ENCODE data around the gene MCTP1.

DNA sequence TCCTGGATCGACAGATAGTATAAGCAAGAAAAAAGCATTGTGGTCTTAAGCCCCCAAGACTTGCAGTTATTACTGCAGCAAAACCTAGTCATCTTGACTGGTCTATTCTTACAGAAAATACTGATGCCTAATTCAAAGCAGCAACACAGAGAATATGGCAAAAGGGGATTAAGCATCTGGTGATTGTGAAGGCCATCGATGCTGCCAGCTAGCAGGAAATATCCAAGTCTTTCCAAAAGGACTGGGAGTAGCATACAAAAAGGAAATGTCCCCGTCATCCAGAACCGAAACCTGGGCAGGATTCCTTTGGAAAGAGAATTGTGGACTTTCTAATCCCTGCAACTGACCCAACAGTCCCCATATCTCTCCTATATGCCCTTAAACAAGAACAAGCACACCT, 534.2 kb downstream of the MCTP1 start:
- TF ChIP-seq CTCF (IDR thresholded peaks at IDR 0.05) (no peak), POLR2A (IDR thresholded peaks at IDR 0.05) (no peak)
